MM.1S (cell line): ENCODE data around the gene MYH7.
"Not testable (repeated sequence)": the region's sequence is repeated elsewhere in the genome, so short reads cannot be mapped to it uniquely, and the experiment has no call there.

Experiments used
- DNase-seq: peaks from one replicate; pipeline ENCODE4 v3.0.0-alpha.2; 2015
- H2AFZ ChIP-seq: fragments of 300-600 bp; sonication (generic); 2 replicates; pipeline ENCODE4 v1.6.0; 2016; ENCODE audit warnings: antibody characterized with exemption, low read length
- H3F3A ChIP-seq: fragments of 300-600 bp; sonication (generic); 2 replicates; pipeline ENCODE4 v1.6.1; 2016; ENCODE audit warnings: mild to moderate bottlenecking, antibody characterized with exemption, low read length, moderate library complexity, mixed read lengths; ENCODE audit not compliant: insufficient read depth
- H3K27ac ChIP-seq: fragments of 300-600 bp; sonication (generic); 2 replicates; pipeline ENCODE4 v1.5.1; 2016; ENCODE audit warnings: mild to moderate bottlenecking, low read length
- H3K27me3 ChIP-seq: fragments of 300-600 bp; sonication (generic); replicated peaks from 2 replicates; pipeline ENCODE4 v1.6.0; 2016; ENCODE audit warnings: low read length; ENCODE audit not compliant: insufficient read depth
- H3K36me3 ChIP-seq: fragments of 300-600 bp; sonication (generic); replicated peaks from 2 replicates; pipeline ENCODE4 v1.6.1; 2016; ENCODE audit warnings: mild to moderate bottlenecking, low read length, mixed read lengths; ENCODE audit not compliant: insufficient read depth
- H3K4me1 ChIP-seq: fragments of 300-600 bp; sonication (generic); 2 replicates; pipeline ENCODE4 v1.6.1; 2016; ENCODE audit warnings: low read length, mixed read lengths
- H3K4me2 ChIP-seq: fragments of 300-600 bp; sonication (generic); 2 replicates; pipeline ENCODE4 v1.6.0; 2016; ENCODE audit warnings: low read depth, low read length
- H3K4me3 ChIP-seq: fragments of 300-600 bp; sonication (generic); 2 replicates; pipeline ENCODE4 v1.5.1; 2016; ENCODE audit warnings: low read length, mixed read lengths
- H3K79me2 ChIP-seq: fragments of 300-600 bp; sonication (generic); 2 replicates; pipeline ENCODE4 v1.6.1; 2016; ENCODE audit warnings: mixed run types, low read length, mixed read lengths
- H3K9ac ChIP-seq: fragments of 300-600 bp; sonication (generic); 2 replicates; pipeline ENCODE4 v1.6.1; 2016; ENCODE audit warnings: low read length, mixed read lengths
- H3K9me2 ChIP-seq: fragments of 300-600 bp; sonication (generic); replicated peaks from 2 replicates; pipeline ENCODE4 v1.6.1; 2016; ENCODE audit warnings: mild to moderate bottlenecking, low read length, mixed read lengths; ENCODE audit not compliant: insufficient read depth
- H3K9me3 ChIP-seq: fragments of 300-600 bp; sonication (generic); replicated peaks from 2 replicates; pipeline ENCODE4 v1.6.1; 2016; ENCODE audit warnings: mild to moderate bottlenecking, low read length, mixed read lengths; ENCODE audit not compliant: insufficient read depth
- H4K20me1 ChIP-seq: fragments of 300-600 bp; sonication (generic); 2 replicates; pipeline ENCODE4 v1.6.1; 2016; ENCODE audit warnings: mild to moderate bottlenecking, low read length, moderate library complexity, mixed read lengths; ENCODE audit not compliant: insufficient read depth
- EZH2 ChIP-seq: fragments of 300-600 bp; sonication (generic); optimal IDR thresholded peaks from 2 replicates; pipeline ENCODE3; 2017; ENCODE audit warnings: low read depth, mild to moderate bottlenecking, antibody characterized with exemption, low read length, mixed read lengths
- EZH2phosphoT487 ChIP-seq: fragments of 300-600 bp; sonication (generic); IDR thresholded peaks from 2 replicates; pipeline ENCODE4 v1.6.1; 2018; ENCODE audit warnings: antibody characterized with exemption, low read length
- TF ChIP-seq, protein P1 (sequence below): fragments of 300-600 bp; sonication (generic); IDR thresholded peaks from 2 replicates; pipeline ENCODE4 v1.5.1; 2016; ENCODE audit warnings: antibody characterized with exemption, low read length, mixed read lengths

The MYH7 gene

DNA sequence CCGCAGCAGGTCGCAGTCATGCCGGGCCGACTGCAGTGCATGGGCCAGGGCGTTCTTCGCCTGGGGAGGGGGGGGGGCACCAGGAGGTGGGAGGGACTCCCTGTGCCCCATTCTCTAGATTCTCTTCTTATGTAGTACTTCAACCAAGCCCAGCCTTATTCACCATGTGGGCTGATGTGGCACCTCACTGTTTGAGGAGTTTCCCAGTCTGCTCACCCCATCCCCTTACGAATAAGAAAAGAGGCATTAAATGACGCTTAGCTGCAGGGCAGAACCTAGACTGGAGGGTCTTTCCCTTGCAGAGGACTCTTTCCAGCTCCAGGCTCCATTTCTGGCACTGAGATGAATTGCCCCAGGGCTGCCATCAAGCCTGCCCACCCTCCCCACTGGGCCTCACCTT, 46.5 kb downstream of the MYH7 start:
- Histone ChIP-seq H4K20me1 (no peaks in the 10 kb centered on the region), H3K4me1 (no peaks in the 10 kb centered on the region), H3K27ac (no peak overlapping the region), H3K4me3 (no peak overlapping the region), H3K36me3 (no peaks in the 10 kb centered on the region), H2AFZ (no peak overlapping the region), H3K9ac (no peak overlapping the region), H3K27me3 (peaks cover 28% of the 10 kb centered on the region), H3K79me2 (no peaks in the 10 kb centered on the region), H3F3A (no peaks in the 10 kb centered on the region), H3K9me3 (no peaks in the 10 kb centered on the region), H3K4me2 (no peak overlapping the region), H3K9me2 (no peaks in the 10 kb centered on the region)
- TF ChIP-seq, protein P1, sequence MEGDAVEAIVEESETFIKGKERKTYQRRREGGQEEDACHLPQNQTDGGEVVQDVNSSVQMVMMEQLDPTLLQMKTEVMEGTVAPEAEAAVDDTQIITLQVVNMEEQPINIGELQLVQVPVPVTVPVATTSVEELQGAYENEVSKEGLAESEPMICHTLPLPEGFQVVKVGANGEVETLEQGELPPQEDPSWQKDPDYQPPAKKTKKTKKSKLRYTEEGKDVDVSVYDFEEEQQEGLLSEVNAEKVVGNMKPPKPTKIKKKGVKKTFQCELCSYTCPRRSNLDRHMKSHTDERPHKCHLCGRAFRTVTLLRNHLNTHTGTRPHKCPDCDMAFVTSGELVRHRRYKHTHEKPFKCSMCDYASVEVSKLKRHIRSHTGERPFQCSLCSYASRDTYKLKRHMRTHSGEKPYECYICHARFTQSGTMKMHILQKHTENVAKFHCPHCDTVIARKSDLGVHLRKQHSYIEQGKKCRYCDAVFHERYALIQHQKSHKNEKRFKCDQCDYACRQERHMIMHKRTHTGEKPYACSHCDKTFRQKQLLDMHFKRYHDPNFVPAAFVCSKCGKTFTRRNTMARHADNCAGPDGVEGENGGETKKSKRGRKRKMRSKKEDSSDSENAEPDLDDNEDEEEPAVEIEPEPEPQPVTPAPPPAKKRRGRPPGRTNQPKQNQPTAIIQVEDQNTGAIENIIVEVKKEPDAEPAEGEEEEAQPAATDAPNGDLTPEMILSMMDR: no peak
- TF ChIP-seq EZH2 (no peak), EZH2phosphoT487 (no peak)
- no peak for DNase-seq

DNA sequence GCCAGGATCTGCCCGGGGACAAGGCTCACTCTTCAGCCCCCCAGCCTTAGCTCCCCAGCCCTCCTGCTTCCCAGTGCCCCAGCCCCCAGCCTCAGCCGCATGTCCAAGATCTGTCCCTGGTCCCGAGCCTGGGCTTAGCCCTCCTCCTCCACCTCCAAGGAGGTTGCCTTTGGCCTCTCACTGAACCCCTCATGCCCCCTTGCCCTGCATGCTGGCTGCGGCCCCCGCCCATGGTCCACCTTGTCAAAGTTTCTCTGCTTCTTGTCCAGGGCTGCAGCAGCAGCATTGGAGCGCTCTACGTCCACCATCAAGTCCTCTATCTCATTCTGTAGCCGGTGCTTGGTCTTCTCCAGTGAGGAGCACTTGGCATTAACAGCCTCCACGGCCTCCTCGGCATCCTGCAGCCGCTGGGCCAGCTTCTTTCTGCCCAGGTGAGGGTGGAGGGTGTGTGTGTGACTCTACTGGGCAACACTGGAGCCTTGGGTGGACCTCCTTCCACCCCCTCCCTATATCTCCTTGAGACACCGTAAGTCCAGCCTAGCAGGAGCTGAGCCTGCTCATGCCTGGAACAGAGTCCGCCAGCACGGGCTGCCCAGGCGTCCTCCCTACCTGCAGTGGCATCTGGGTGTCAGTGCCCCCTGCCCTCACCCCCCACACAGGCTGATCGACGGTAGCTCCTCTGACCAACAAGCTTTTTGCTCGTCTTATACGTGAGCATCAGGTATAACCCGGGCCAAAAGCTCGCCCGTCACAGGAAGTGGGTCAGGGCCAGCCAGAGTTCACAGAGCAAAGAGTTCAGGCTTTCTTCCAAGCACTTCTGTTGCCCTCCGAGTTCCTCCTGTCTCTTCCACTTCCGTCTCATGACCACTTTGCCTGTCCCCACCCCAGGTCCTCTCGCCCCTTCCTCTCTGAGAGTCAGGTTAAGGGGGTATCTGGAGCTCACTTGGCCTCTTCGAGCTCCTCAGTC, 47.3 kb downstream of the MYH7 start:
- Histone ChIP-seq H3K27me3 (peaks cover 28% of the 10 kb centered on the region), H3K9ac (no peak overlapping the region), H3K4me1 (no peaks in the 10 kb centered on the region), H3K4me3 (no peak overlapping the region), H3K79me2 (no peaks in the 10 kb centered on the region), H3K4me2 (no peak overlapping the region), H3F3A (no peaks in the 10 kb centered on the region), H3K36me3 (no peaks in the 10 kb centered on the region), H2AFZ (no peak overlapping the region), H3K9me2 (no peaks in the 10 kb centered on the region), H4K20me1 (no peaks in the 10 kb centered on the region), H3K9me3 (no peaks in the 10 kb centered on the region), H3K27ac (no peak overlapping the region)
- DNase-seq: no peak
- TF ChIP-seq EZH2phosphoT487: no peak
- TF ChIP-seq EZH2: no peak
- TF ChIP-seq, protein P1: no peak

DNA sequence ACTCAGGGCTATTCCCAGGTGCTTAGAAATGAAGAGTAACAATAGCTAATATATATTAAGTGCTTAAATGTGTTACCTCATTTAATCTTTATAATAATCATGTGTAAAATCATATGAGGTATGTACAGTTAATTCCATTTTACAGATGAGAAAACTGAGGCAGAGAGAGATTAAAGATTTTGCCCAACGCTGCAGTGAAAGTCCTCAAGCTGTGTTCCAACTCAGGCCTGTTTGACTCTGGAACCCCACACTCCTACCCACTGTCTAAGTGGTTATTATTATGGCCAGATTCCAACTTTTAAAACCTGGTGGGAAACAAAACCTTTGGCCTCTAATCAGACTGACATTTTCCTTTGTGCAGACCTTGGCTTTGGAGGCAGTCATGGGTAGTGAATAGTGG, 48.5 kb downstream of the MYH7 start:
- Histone ChIP-seq H4K20me1 (no peaks in the 10 kb centered on the region), H3K4me3 (no peak overlapping the region), H3K27ac (no peak overlapping the region), H3K36me3 (no peaks in the 10 kb centered on the region), H3K4me1 (no peaks in the 10 kb centered on the region), H3K9me3 (no peaks in the 10 kb centered on the region), H3K79me2 (no peaks in the 10 kb centered on the region), H2AFZ (no peak overlapping the region), H3K4me2 (no peak overlapping the region), H3F3A (no peaks in the 10 kb centered on the region), H3K9ac (no peak overlapping the region), H3K27me3 (peaks cover 25% of the 10 kb centered on the region), H3K9me2 (no peaks in the 10 kb centered on the region)
- no peak for TF ChIP-seq EZH2
- TF ChIP-seq, protein P1: no peak
- no peak for TF ChIP-seq EZH2phosphoT487
- DNase-seq: no peak

DNA sequence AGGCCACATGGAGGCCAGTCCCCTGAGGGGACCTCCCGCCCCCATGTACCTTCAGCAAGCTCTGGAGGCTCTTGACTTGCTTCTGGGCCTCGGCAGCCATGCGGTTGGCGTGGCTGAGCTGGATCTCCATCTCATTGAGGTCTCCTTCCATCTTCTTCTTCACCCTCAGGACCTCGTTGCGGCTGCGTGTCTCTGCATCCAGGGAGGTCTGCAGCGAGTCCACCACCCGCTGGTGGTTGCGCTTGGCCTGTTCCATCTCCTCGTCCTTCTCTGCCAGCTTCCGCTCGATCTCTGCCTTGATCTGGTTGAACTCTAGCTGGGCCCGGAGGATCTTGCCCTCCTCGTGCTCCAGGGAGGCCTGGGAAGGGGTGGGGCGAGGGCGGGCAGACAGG, 49.2 kb downstream of the MYH7 start:
- H3F3A ChIP-seq, H3K27ac ChIP-seq, H3K79me2 ChIP-seq, H2AFZ ChIP-seq, H3K4me2 ChIP-seq, H4K20me1 ChIP-seq, H3K4me3 ChIP-seq, H3K36me3 ChIP-seq, H3K9ac ChIP-seq, DNase-seq, H3K4me1 ChIP-seq, H3K9me3 ChIP-seq, H3K9me2 ChIP-seq: not testable (repeated sequence)
- peaks cover 18% of the 10 kb centered on the region for H3K27me3 ChIP-seq
